GM19324 (cell line): ENCODE data around the gene KANTR.
A peak's percentile ranks its signal among the peaks of the same experiment; 100 is the strongest.

Source experiments
- ATAC-seq: cut with Tn5 transposase; IDR thresholded peaks from one replicate; pipeline ENCODE4 v1.9.1; 2021; ENCODE audit warnings: mild to moderate bottlenecking, moderate library complexity; ENCODE audit not compliant: unreplicated experiment, low FRiP score

KANTR gene

GRCh38 chrX:53093748-53094581 lies at the start of gene KANTR:
KANTR (plus strand) TSS chrX:53094142; CDS start chrX:53124273, 30,131 bp downstream.
- ATAC-seq, result peak; percentile 83

GRCh38 chrX:53044995-53045394 lies 48.9 kb upstream of the KANTR start:
- no peak for ATAC-seq

GRCh38 chrX:53047228-53047627 lies 46.7 kb upstream of the KANTR start:
- no peak for ATAC-seq

- ATAC-seq, result no peak
These were observed 45.5 kb upstream of the KANTR start, which contains the start of gene GPR173 for GRCh38 chrX:53048169-53049126. GPR173 (plus strand) TSS chrX:53048789; CDS start chrX:53076622, 27,833 bp downstream.

- ATAC-seq, result no peak
These were observed 44.8 kb upstream of the KANTR start for GRCh38 chrX:53049127-53049517.

- ATAC-seq, result no peak
These were observed 43.1 kb upstream of the KANTR start for GRCh38 chrX:53050841-53051240.

- no peak for ATAC-seq
These were observed 38.6 kb upstream of the KANTR start for GRCh38 chrX:53055244-53055849.

- ATAC-seq, result no peak
These were observed 37.6 kb upstream of the KANTR start for GRCh38 chrX:53056292-53056691.

GRCh38 chrX:53065104-53065503 lies 28.8 kb upstream of the KANTR start:
- no peak for ATAC-seq

GRCh38 chrX:53071064-53071463 lies 22.9 kb upstream of the KANTR start:
- no peak for ATAC-seq

GRCh38 chrX:53071604-53072417 lies 22.1 kb upstream of the KANTR start:
- peak; percentile 74 for ATAC-seq

- no peak for ATAC-seq
These were observed 21.4 kb upstream of the KANTR start for GRCh38 chrX:53072418-53073114.

- no peak for ATAC-seq
These were observed 20.8 kb upstream of the KANTR start for GRCh38 chrX:53073115-53073586.

- no peak for ATAC-seq
These were observed 18.9 kb upstream of the KANTR start for GRCh38 chrX:53075011-53075410.

GRCh38 chrX:53076671-53077070 lies 17.3 kb upstream of the KANTR start:
- no peak for ATAC-seq

GRCh38 chrX:53077207-53078197 lies 16.4 kb upstream of the KANTR start:
- no peak for ATAC-seq

GRCh38 chrX:53078943-53079342 lies 15.0 kb upstream of the KANTR start:
- ATAC-seq, result no peak
